Glutamatergic neuron (in vitro differentiated cells): ENCODE measurements around the gene NOA1. TPM values are rescaled to one million over a fixed set of nuclear protein-coding genes. Genes with fewer than 3 reads are reported as not detected.

Experiments
- DNase-seq: peaks from one replicate; pipeline ENCODE4 v3.0.0; 2022
- H3K27ac Mint-ChIP-seq: one replicate; pipeline ENCODE4 v1.8.0; 2020; ENCODE audit warnings: mild to moderate bottlenecking, mixed read lengths, inconsistent platforms; ENCODE audit not compliant: unreplicated experiment
- H3K27me3 Mint-ChIP-seq: one replicate; pipeline ENCODE4 v1.8.0; 2020; ENCODE audit warnings: mild to moderate bottlenecking, moderate library complexity, mixed read lengths, inconsistent platforms; ENCODE audit not compliant: unreplicated experiment
- H3K36me3 Mint-ChIP-seq: one replicate; pipeline ENCODE4 v1.8.0; 2020; ENCODE audit warnings: mild to moderate bottlenecking, mixed read lengths, inconsistent platforms; ENCODE audit not compliant: unreplicated experiment
- H3K4me1 Mint-ChIP-seq: one replicate; pipeline ENCODE4 v1.8.0; 2020; ENCODE audit warnings: mild to moderate bottlenecking, low read depth, mixed read lengths, inconsistent platforms; ENCODE audit not compliant: unreplicated experiment
- H3K4me3 Mint-ChIP-seq: one replicate; pipeline ENCODE4 v1.8.0; 2020; ENCODE audit warnings: mild to moderate bottlenecking, mixed read lengths, inconsistent platforms; ENCODE audit not compliant: unreplicated experiment
- H3K9me3 Mint-ChIP-seq: one replicate; pipeline ENCODE4 v1.8.0; 2020; ENCODE audit warnings: mild to moderate bottlenecking, moderate library complexity, mixed read lengths, inconsistent platforms; ENCODE audit not compliant: unreplicated experiment
- total RNA-seq: library from RNA; stranded (reverse); fragmentation: NEBNext Ultra II Directional; extraction: Animal tissue kit (Norgen Biotek cat#: 25700); gene quantifications from one replicate; pipeline ENCODE4 v1.2.1, GENCODE V29; 2021; ENCODE audit not compliant: unreplicated experiment
- TF ChIP-seq, protein P1 (sequence below): fragments of 200-600 bp; sonication (generic); IDR thresholded peaks from one replicate; pipeline ENCODE4 v1.5.0; 2021; ENCODE audit not compliant: partially characterized antibody, unreplicated experiment

Gene NOA1
- total RNA-seq, 1 donor from 2014 or later: 10.3 TPM

- Mint-ChIP-seq H3K27me3 (no peaks in the 10 kb centered on the region), H3K27ac (no peak overlapping the region), H3K9me3 (no peaks in the 10 kb centered on the region), H3K4me3 (no peak overlapping the region), H3K36me3 (no peaks in the 10 kb centered on the region), H3K4me1 (peaks cover 5% of the 10 kb centered on the region)
- TF ChIP-seq, protein P1, sequence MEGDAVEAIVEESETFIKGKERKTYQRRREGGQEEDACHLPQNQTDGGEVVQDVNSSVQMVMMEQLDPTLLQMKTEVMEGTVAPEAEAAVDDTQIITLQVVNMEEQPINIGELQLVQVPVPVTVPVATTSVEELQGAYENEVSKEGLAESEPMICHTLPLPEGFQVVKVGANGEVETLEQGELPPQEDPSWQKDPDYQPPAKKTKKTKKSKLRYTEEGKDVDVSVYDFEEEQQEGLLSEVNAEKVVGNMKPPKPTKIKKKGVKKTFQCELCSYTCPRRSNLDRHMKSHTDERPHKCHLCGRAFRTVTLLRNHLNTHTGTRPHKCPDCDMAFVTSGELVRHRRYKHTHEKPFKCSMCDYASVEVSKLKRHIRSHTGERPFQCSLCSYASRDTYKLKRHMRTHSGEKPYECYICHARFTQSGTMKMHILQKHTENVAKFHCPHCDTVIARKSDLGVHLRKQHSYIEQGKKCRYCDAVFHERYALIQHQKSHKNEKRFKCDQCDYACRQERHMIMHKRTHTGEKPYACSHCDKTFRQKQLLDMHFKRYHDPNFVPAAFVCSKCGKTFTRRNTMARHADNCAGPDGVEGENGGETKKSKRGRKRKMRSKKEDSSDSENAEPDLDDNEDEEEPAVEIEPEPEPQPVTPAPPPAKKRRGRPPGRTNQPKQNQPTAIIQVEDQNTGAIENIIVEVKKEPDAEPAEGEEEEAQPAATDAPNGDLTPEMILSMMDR: no peak
- DNase-seq: no peak
Observed at GRCh38 chr4:56961107-56961500, 16.3 kb downstream of the NOA1 start.

- Mint-ChIP-seq H3K9me3 (no peaks in the 10 kb centered on the region), H3K27me3 (peaks cover 1% of the 10 kb centered on the region), H3K4me1 (peaks cover 5% of the 10 kb centered on the region), H3K27ac (no peak overlapping the region), H3K36me3 (no peaks in the 10 kb centered on the region), H3K4me3 (no peak overlapping the region)
- DNase-seq: no peak
- TF ChIP-seq, protein P1: no peak
Observed at GRCh38 chr4:56959100-56959499, 18.3 kb downstream of the NOA1 start.

- peak; percentile 19 for DNase-seq
- Mint-ChIP-seq H3K27ac (no peak overlapping the region), H3K4me3 (no peak overlapping the region), H3K36me3 (no peaks in the 10 kb centered on the region), H3K9me3 (no peaks in the 10 kb centered on the region), H3K27me3 (peaks cover 1% of the 10 kb centered on the region), H3K4me1 (peaks cover 5% of the 10 kb centered on the region)
- TF ChIP-seq, protein P1: no peak
Observed at GRCh38 chr4:56958111-56958517, 19.3 kb downstream of the NOA1 start.

DNA sequence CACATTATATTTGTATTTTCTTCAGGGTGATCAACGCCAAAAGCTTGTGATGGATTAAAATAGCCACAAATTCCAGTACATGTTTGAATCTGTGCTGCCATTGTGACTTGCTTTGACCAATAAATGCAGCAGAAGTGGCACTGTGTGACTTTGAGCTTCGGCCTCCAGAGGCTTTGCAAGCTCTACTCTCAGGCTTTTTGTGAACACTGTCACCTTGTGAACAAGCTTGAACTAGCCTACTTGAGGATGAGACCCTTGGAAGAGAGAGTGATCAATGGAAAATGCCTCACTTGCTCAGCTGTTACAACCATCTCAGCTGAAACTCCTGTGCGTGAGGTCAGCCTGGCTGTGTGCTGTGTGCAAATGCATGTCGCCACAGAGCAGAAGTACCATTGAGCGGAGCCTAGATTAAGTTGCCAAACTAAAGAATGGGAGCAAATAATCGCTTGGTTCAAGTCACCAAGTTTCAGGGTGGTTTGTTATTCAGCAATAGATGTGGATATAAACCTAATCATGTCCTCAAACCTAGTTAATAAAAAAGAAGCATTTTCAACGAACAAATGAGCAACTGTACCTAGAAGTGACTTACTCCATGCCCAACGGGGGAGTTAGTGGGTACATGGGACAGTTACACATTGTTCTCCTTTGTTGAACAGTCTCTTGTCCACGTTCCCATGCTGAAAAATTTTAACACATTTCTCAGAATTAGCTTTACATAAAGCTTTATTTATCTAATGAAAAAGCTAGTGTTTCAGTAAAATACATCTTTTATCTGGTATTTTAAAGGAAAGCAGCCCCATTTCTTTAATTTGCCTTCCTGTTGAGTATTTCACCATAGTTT is 23.5 kb downstream of the NOA1 start:
- no peaks in the 10 kb centered on the region for H3K9me3 Mint-ChIP-seq
- no peaks in the 10 kb centered on the region for H3K36me3 Mint-ChIP-seq
- H3K4me3 Mint-ChIP-seq: no peak overlapping the region
- peaks cover 1% of the 10 kb centered on the region for H3K27me3 Mint-ChIP-seq
- TF ChIP-seq, protein P1: no peak
- peaks cover 8% of the 10 kb centered on the region for H3K4me1 Mint-ChIP-seq
- DNase-seq: no peak
- H3K27ac Mint-ChIP-seq: no peak overlapping the region

DNA sequence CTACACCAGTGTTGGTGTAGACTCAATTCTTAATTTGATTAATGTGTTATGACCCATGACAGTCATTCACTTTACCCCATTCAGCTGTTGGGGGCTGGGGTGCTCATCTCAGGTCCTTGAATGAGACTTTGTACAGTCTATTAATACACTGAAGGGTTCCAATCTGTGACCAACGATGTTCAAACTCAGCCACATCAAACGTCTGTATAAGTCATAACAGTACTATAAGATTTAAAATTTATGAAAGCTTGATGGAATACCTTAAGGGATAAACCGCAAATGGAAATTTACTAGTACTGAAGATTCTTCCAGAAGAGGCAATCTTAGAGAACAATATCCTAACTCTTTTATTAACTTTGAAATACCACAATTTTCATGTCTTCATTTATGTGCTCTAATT is 36.0 kb downstream of the NOA1 start:
- TF ChIP-seq, protein P1: no peak
- DNase-seq: no peak
- Mint-ChIP-seq H3K27ac (no peak overlapping the region), H3K4me3 (no peak overlapping the region), H3K27me3 (no peaks in the 10 kb centered on the region), H3K9me3 (no peaks in the 10 kb centered on the region), H3K4me1 (no peaks in the 10 kb centered on the region), H3K36me3 (no peaks in the 10 kb centered on the region)
